IPS DF 6.9 (cell line): Measurements from ENCODE around the gene GPD1.
"Not testable (repeated sequence)": the region's sequence is repeated elsewhere in the genome, so short reads cannot be mapped to it uniquely, and the experiment has no call there.

ENCODE experiments used
- DNase-seq: peaks from one replicate; pipeline ENCODE4 v3.0.0-alpha.2; 2013; ENCODE audit warnings: low read depth, low spot score
- H3K27ac ChIP-seq: one replicate; pipeline ENCODE4 v1.5.1; 2013; ENCODE audit warnings: low read length, control low read depth
- H3K27me3 ChIP-seq: 2 replicates; pipeline ENCODE4 v1.6.1; 2013; ENCODE audit warnings: mild to moderate bottlenecking, low read length; ENCODE audit not compliant: control insufficient read depth, insufficient read depth
- H3K36me3 ChIP-seq: 2 replicates; pipeline ENCODE4 v1.6.1; 2013; ENCODE audit warnings: low read length; ENCODE audit not compliant: control insufficient read depth, insufficient read depth
- H3K4me1 ChIP-seq: 2 replicates; pipeline ENCODE4 v1.6.1; 2013; ENCODE audit warnings: low read length; ENCODE audit not compliant: control insufficient read depth, insufficient read depth
- H3K4me3 ChIP-seq: 2 replicates; pipeline ENCODE4 v1.5.1; 2013; ENCODE audit warnings: mild to moderate bottlenecking, low read length
- H3K9me3 ChIP-seq: 2 replicates; pipeline ENCODE4 v1.6.1; 2013; ENCODE audit warnings: low read length, inconsistent platforms; ENCODE audit not compliant: control insufficient read depth, insufficient read depth
- WGBS: extraction: QIAGEN DNeasy Blood & Tissue Kit; methylation state at CpG from one replicate; pipeline ENCODE4 v1.1.7; 2013; ENCODE audit warnings: mixed read lengths, missing lambda C conversion rate; ENCODE audit not compliant: insufficient read length, insufficient coverage; 5-methylcytosine and 5-hydroxymethylcytosine counted together

The GPD1 gene

DNA sequence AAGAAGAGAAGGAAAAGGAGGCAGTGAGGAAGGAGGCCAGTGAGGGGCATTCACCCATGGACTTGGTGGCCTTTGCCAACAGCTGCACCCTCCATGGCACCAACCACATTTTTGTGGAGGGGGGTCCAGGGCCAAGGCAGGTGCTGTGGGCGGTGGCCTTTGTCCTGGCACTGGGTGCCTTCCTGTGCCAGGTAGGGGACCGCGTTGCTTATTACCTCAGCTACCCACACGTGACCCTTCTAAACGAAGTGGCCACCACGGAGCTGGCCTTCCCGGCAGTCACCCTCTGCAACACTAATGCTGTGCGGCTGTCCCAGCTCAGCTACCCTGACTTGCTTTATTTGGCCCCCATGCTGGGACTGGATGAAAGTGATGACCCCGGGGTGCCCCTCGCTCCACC, 30.1 kb upstream of the GPD1 start:
- Histone ChIP-seq H3K4me3 (no peak overlapping the region), H3K4me1 (0 out of 2 replicates have a peak, but pooled peaks cover 4% of the 10 kb centered on the region), H3K36me3 (no peaks in the 10 kb centered on the region), H3K27ac (no peak overlapping the region), H3K9me3 (no peaks in the 10 kb centered on the region), H3K27me3 (no peaks in the 10 kb centered on the region)
- WGBS, result no CpG with 5 or more reads among the region's 10 CpGs
- no peak for DNase-seq

DNA sequence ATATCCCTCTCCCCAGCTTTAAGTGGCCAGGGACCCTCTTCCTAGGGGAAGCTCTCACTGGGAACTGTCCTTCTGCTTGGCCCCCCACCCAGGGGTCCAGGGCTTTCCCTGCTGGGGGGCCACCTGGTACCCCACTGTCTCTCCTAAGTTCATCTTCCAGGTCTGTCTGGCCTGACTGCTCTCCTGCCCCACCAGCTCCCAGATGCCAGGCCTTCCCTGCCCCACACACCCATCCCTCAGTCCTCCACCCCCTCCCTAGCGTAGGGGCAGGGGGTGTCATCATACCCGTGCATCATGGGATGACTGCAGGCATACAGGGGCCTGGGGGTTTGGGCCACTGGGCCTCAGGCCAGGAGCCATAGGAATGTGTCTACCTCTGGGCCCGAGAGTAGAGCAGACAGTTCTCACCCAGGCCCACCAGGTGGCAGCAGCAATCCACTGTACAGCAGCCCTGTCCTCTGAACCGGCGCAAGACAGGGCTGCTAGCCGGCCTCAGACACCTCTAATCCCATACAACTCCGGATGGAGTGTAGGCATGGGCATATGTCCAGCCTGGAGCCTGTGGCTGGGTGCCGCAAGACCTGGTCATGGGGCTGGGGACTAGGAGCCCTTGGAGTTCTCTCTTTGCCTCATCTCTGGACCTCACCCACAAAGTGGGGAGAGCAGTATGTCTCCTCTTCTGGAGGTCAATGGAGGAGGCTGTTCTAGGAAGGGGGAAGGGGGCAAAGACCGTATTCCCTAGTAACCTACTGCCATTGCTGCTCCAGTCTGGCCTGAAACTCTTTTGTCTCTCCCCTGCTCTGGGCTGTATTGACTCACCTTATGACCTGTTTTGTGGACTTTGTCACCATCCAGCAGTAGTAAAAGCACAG, 28.6 kb upstream of the GPD1 start:
- no peaks in the 10 kb centered on the region for H3K27me3 ChIP-seq
- H3K4me1 ChIP-seq, result 0 out of 2 replicates have a peak, but pooled peaks cover 4% of the 10 kb centered on the region
- H3K9me3 ChIP-seq, result no peaks in the 10 kb centered on the region
- WGBS, result no CpG with 5 or more reads among the region's 9 CpGs
- DNase-seq, result peak; percentile 74
- no peaks in the 10 kb centered on the region for H3K36me3 ChIP-seq
- H3K27ac ChIP-seq, result no peak overlapping the region
- no peak overlapping the region for H3K4me3 ChIP-seq

DNA sequence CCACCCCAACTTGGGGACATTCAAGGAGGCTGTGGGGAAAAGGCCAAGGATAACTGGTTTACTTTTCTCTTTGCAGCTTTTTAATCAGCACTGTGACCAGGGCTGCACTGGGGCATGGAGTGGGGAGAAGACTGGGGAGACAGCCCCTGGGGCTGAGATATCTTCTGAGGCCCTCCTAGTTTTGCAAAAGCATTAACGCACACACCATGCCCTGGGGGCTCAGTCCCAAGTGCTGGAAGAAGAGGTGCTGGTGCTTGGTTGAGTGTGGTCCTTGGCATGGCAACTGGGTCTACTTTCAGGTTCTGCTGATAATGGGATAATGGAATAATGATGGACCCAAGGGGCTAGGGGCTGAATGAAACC, 28.0 kb upstream of the GPD1 start:
- H3K27ac ChIP-seq, result no peak overlapping the region
- H3K4me1 ChIP-seq, result 0 out of 2 replicates have a peak, but pooled peaks cover 4% of the 10 kb centered on the region
- no peaks in the 10 kb centered on the region for H3K9me3 ChIP-seq
- no peaks in the 10 kb centered on the region for H3K27me3 ChIP-seq
- no peaks in the 10 kb centered on the region for H3K36me3 ChIP-seq
- no CpG with 5 or more reads among the region's 1 CpG for WGBS
- H3K4me3 ChIP-seq, result no peak overlapping the region
- no peak for DNase-seq

DNA sequence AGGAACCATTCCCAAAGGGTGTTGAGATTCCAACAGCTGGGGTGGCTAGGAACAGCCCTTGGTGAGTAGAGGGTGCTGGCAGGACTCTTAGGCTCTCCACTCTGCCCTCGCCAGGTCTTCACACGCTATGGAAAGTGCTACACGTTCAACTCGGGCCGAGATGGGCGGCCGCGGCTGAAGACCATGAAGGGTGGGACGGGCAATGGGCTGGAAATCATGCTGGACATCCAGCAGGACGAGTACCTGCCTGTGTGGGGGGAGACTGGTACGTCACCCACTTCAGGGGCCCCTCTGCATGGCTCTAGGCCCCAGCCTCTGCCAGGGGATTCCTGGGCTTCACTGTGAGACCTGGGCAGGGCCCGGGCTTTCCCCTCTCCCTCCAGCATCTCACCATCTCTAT, 26.7 kb upstream of the GPD1 start:
- 0 out of 2 replicates have a peak, but pooled peaks cover 1% of the 10 kb centered on the region for H3K4me1 ChIP-seq
- no peak overlapping the region for H3K4me3 ChIP-seq
- H3K27ac ChIP-seq, result no peak overlapping the region
- peaks cover 1% of the 10 kb centered on the region; the same call in 1 of the 2 replicates for H3K27me3 ChIP-seq
- H3K9me3 ChIP-seq, result no peaks in the 10 kb centered on the region
- DNase-seq, result no peak
- no CpG with 5 or more reads among the region's 12 CpGs for WGBS
- no peaks in the 10 kb centered on the region for H3K36me3 ChIP-seq

DNA sequence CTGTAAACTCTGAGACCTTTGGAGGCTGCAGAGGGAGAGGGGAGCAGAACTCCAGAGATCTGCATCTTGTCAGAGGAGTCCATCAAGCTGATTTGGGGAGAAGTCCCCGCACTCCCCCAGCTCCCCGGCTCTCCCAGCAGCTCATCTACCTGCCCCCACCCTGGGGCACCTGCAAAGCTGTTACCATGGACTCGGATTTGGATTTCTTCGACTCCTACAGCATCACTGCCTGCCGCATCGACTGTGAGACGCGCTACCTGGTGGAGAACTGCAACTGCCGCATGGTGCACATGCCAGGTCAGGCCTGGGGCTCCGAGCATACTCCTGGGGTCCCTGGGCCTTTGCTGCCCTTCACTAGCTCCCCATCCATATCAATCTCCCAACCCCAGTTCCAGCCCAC, 25.5 kb upstream of the GPD1 start:
- Histone ChIP-seq H3K36me3 (no peaks in the 10 kb centered on the region), H3K27ac (no peak overlapping the region), H3K4me3 (no peak overlapping the region), H3K27me3 (peaks cover 1% of the 10 kb centered on the region; the same call in 1 of the 2 replicates), H3K4me1 (peaks cover 1% of the 10 kb centered on the region; the same call in 1 of the 2 replicates), H3K9me3 (no peaks in the 10 kb centered on the region)
- DNase-seq, result no peak
- no CpG with 5 or more reads among the region's 10 CpGs for WGBS

DNA sequence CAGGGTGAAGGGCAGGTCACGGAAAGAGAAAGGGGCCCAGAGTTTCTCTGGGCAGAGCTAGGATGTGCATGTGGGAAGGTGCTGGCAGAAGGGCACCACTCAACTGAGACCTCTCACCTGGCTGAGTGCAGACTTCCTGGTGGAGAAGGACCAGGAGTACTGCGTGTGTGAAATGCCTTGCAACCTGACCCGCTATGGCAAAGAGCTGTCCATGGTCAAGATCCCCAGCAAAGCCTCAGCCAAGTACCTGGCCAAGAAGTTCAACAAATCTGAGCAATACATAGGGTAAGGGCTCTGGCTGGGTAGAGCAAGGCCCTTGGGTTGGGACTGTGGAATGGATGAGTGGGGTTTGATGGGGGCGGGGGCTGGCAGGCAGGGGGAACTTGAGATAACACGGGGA, 24.0 kb upstream of the GPD1 start:
- H3K4me3 ChIP-seq, result no peak overlapping the region

DNA sequence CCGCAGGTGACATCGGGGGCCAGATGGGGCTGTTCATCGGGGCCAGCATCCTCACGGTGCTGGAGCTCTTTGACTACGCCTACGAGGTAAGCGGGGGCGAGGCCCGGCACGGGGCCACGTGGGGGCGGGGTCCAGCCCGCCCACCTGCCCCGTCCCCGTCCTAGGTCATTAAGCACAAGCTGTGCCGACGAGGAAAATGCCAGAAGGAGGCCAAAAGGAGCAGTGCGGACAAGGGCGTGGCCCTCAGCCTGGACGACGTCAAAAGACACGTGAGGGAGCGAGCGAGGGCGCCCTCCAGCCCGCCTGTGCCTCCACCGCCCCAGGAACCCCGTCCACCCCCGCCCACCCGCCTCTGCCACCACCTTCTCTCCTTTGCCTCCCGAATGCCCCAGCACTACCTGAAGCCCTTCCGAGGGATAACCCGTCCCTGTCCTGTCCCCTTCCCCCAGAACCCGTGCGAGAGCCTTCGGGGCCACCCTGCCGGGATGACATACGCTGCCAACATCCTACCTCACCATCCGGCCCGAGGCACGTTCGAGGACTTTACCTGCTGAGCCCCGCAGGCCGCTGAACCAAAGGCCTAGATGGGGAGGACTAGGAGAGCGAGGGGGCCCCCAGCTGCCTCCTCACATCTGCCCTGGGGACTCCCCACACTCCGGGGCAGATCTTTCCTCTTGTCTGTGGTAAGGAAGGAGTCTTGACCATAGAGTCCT, 22.6 kb upstream of the GPD1 start:
- WGBS, result no CpG with 5 or more reads among the region's 46 CpGs
- no peak for DNase-seq
- Histone ChIP-seq H3K9me3 (no peaks in the 10 kb centered on the region), H3K27me3 (peaks cover 1% of the 10 kb centered on the region; the same call in 1 of the 2 replicates), H3K4me3 (no peak overlapping the region), H3K4me1 (no peaks in the 10 kb centered on the region; the same call in 1 of the 2 replicates), H3K36me3 (no peaks in the 10 kb centered on the region), H3K27ac (no peak overlapping the region)

More for the DNA sequence above, 24.0 kb upstream of the GPD1 start:
- no peak overlapping the region for H3K27ac ChIP-seq
- no peak for DNase-seq
- no CpG with 5 or more reads among the region's 5 CpGs for WGBS
- no peaks in the 10 kb centered on the region for H3K9me3 ChIP-seq
- peaks cover 1% of the 10 kb centered on the region; the same call in 1 of the 2 replicates for H3K4me1 ChIP-seq
- no peaks in the 10 kb centered on the region for H3K36me3 ChIP-seq
- H3K27me3 ChIP-seq, result peaks cover 1% of the 10 kb centered on the region; the same call in 1 of the 2 replicates

DNA sequence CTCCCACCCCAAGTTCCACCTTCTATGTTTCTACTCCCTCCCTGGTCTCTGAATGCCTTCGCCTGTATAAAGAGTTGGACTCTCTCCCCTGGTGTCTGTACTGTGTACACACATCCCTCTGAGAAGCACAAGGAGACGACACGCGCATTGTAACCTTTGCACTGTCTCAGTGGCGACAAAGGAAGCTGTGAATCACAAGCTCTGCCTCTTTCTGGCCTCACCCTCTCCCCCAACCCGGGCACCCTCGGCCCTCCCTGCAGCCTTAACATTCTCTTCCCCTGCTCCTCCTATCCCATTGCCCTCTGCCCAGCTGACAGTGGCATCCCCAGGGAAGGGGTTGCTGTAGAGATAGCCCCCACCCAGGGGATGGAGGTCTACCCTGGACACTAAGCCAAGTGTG, 21.2 kb upstream of the GPD1 start:
- Histone ChIP-seq H3K27ac (no peak overlapping the region), H3K4me3 (no peak overlapping the region), H3K4me1 (no peaks in the 10 kb centered on the region; the same call in 1 of the 2 replicates), H3K9me3 (no peaks in the 10 kb centered on the region), H3K27me3 (peaks cover 1% of the 10 kb centered on the region; the same call in 1 of the 2 replicates), H3K36me3 (peaks cover 6% of the 10 kb centered on the region; the same call in 1 of the 2 replicates)
- DNase-seq, result no peak
- WGBS, result no CpG with 5 or more reads among the region's 7 CpGs

DNA sequence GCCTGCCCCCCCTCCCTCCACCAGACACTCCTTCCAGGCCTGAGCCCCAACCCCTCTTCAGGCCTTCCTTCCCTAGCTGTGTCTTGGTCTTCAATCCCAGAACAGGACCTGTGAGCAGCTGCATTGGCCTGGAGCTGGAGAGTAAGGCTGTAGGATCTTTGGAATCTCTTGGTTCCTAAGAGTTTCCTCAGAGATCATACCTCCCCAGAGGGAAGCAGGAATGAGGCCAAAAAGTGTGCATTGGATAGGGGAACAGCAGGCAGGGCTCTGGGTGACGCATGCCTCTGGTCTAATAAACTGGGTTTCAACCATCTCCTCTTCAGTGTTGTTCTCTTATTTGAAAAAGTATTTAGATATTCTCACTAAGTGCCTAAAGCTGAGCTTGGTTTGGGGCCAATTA, 20.5 kb upstream of the GPD1 start:
- H3K27ac ChIP-seq, result no peak overlapping the region

DNA sequence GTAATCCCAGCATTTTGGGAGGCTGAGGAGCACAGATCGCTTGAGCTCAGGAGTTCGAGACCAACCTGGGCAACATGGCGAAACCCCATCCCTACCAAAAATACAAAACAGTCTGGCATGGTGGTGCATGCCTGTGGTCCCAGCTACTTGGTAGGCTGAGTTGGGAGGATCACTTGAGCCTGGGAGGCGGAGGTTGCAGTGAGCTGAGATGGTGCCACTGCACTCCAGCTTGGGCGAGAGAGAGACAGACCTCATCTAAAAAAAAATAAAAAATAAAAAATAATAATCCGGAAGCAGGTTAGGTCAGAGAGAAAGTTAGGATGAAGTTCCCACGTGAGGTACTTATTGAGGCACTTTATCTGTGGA, 19.4 kb upstream of the GPD1 start:
- not testable (repeated sequence) for H3K27me3 ChIP-seq, H3K9me3 ChIP-seq, H3K4me1 ChIP-seq, H3K27ac ChIP-seq, DNase-seq
- Histone ChIP-seq H3K4me3 (peak overlapping the region; percentile 93; the same call in 1 of the 2 replicates), H3K36me3 (peaks cover 16% of the 10 kb centered on the region; the same call in 1 of the 2 replicates)
- no CpG with 5 or more reads among the region's 7 CpGs for WGBS

More for the DNA sequence above, 20.5 kb upstream of the GPD1 start:
- DNase-seq, result no peak
- no peak overlapping the region for H3K4me3 ChIP-seq
- H3K4me1 ChIP-seq, result no peaks in the 10 kb centered on the region; the same call in 1 of the 2 replicates
- no CpG with 5 or more reads among the region's 1 CpG for WGBS
- H3K36me3 ChIP-seq, result peaks cover 9% of the 10 kb centered on the region; the same call in 1 of the 2 replicates
- peaks cover 1% of the 10 kb centered on the region; the same call in 1 of the 2 replicates for H3K27me3 ChIP-seq
- no peaks in the 10 kb centered on the region for H3K9me3 ChIP-seq
